LHCN-M2 (cell line): ENCODE measurements around the gene LMOD1. TPM values are rescaled to one million over a fixed set of nuclear protein-coding genes. Genes with fewer than 3 reads are reported as not detected.
"Not testable (repeated sequence)": the region's sequence is repeated elsewhere in the genome, so short reads cannot be mapped to it uniquely, and the experiment has no call there.

Experiments
- DNase-seq: peaks from one replicate; pipeline ENCODE4 v3.0.0-alpha.2; 2012; ENCODE audit warnings: low read depth
- total RNA-seq: library from RNA; depleted of rRNA; stranded (reverse); fragments of >200 nt; gene quantifications from 2 replicates; pipeline ENCODE4 v1.2.3, GENCODE V29; 2014; rRNA removed

LMOD1 gene
- total RNA-seq, 1 experiment from 2014 or later: 0.29 TPM

GRCh38 chr1:201874672-201875071 is 71.7 kb downstream of the LMOD1 start:
- DNase-seq: no peak

DNA sequence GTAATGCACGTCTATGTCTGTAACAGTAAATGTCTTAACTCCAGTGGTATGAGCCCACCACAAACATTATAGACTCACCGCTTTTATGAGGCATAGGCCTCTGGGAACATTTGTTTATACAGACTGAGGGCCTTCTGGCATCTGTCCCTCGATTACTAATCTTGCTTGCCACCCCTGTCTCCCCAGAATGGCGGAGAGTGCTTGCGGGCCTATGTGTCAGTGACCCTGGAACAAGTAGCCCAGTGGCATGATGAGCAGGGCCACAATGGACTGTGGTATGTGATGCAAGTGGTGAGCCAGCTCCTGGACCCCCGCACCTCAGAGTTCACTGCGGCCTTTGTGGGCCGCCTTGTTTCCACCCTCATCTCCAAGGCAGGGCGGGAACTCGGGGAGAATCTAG is 76.0 kb downstream of the LMOD1 start:
- DNase-seq: no peak

- DNase-seq: no peak
Measured at GRCh38 chr1:201861448-201861847, 84.9 kb downstream of the LMOD1 start.

GRCh38 chr1:201859424-201859823 is 86.9 kb downstream of the LMOD1 start:
- peak; percentile 28 for DNase-seq

- not testable (repeated sequence) for DNase-seq
Measured at GRCh38 chr1:201856722-201857121, 89.6 kb downstream of the LMOD1 start.

- DNase-seq: no peak
Measured at GRCh38 chr1:201851949-201852348, 94.4 kb downstream of the LMOD1 start.

DNA sequence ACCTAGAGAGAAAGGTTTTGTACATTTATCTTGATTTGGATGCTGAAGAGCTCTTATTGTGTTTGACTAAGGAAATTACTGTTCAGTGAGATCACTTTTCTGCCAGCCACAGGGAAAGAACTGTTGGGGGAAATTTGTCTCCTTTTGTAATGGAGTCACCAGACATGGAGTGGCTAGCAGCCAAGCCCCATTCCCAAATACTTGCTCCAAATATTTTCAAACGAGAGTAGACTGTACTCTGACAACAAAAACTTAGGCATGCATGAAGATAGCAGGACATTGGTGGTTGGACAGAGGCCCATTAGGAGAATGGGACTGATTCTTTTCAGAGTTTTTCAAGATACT is 96.3 kb downstream of the LMOD1 start:
- DNase-seq: peak; percentile 79

GRCh38 chr1:201849372-201850052 is 96.8 kb downstream of the LMOD1 start:
- DNase-seq: no peak

GRCh38 chr1:201848230-201848629 is 98.1 kb downstream of the LMOD1 start:
- no peak for DNase-seq

DNA sequence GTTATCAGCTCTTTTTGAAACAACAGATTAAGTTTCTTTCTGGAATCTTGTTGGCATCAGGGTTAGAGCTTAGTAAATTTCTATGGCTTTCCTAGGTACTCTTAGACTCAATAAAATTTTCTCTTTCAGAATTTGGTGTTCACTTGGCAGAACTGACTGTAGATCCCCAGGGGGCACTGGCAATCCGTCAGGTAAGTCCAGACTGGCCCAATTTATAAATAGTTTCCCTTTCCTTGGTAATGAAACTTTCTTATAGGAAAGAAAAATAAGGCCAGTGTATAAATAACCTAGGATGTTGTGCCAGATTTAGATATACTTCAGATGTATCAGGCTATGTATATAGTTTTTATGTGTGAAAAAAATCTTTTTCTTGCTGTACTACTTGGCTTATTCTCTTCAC is 99.2 kb downstream of the LMOD1 start:
- DNase-seq: no peak

Other genes starting within 250 kb of the LMOD1 start
- gene IPO9, start 117.4 kb downstream of the LMOD1 start, total RNA-seq: 28.9 and 33.1 TPM in 2 replicates
- 21.0 and 30.6 TPM in 2 replicates for gene SHISA4, start 57.6 kb downstream of the LMOD1 start, total RNA-seq
- gene TIMM17A, start 9.0 kb upstream of the LMOD1 start, total RNA-seq: 62.8 and 63.1 TPM in 2 replicates
- 70.2 and 73.3 TPM in 2 replicates for gene RNPEP, start 36.1 kb upstream of the LMOD1 start, total RNA-seq
- 0.06 TPM in 1 of 2 replicates, not detected in the other for gene ELF3, start 64.0 kb upstream of the LMOD1 start, total RNA-seq
- 0.06 TPM in 1 of 2 replicates, not detected in the other for gene GPR37L1, start 176.4 kb upstream of the LMOD1 start, total RNA-seq
- gene ARL8A, start 198.2 kb upstream of the LMOD1 start, total RNA-seq: 25.6 and 28.1 TPM in 2 replicates
- not detected in 2 replicates for gene PTPN7, start 214.1 kb upstream of the LMOD1 start, total RNA-seq
- gene LGR6, start 247.3 kb upstream of the LMOD1 start, total RNA-seq: not detected in 2 replicates